ENCODE data around the gene BRD3.

- TF ChIP-seq, protein P1, sequence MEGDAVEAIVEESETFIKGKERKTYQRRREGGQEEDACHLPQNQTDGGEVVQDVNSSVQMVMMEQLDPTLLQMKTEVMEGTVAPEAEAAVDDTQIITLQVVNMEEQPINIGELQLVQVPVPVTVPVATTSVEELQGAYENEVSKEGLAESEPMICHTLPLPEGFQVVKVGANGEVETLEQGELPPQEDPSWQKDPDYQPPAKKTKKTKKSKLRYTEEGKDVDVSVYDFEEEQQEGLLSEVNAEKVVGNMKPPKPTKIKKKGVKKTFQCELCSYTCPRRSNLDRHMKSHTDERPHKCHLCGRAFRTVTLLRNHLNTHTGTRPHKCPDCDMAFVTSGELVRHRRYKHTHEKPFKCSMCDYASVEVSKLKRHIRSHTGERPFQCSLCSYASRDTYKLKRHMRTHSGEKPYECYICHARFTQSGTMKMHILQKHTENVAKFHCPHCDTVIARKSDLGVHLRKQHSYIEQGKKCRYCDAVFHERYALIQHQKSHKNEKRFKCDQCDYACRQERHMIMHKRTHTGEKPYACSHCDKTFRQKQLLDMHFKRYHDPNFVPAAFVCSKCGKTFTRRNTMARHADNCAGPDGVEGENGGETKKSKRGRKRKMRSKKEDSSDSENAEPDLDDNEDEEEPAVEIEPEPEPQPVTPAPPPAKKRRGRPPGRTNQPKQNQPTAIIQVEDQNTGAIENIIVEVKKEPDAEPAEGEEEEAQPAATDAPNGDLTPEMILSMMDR (IDR thresholded peaks at IDR 0.05): no peak
- TF ChIP-seq POLR2A (IDR thresholded peaks at IDR 0.05): no peak
Measured at GRCh38 chr9:133989625-133990365, 78.0 kb downstream of the BRD3 start.

All from testis (tissue), 2 donors.